A549 (cell line): ENCODE results near the gene KBTBD8. TPM values are rescaled to one million over a fixed set of nuclear protein-coding genes. Genes with fewer than 3 reads are reported as not detected.

Experiments
- ATAC-seq, 2 experiments: fragments of 200-7000 bp in 1 of 2; fragments of >200 bp in 1 of 2; cut with Nextera tagmentation in 1 of 2; cut with Tn5 transposase in 1 of 2; 3 replicates each; pipeline versions ENCODE4 v1.8.0 to v1.9.1; 2018 to 2020; ENCODE audit warnings: mild to moderate bottlenecking in 1 of 2, moderate library complexity in 1 of 2
- CTCF ChIA-PET: fragments of 300-600 bp; sonication (Branson Sonifier 250); formaldehyde crosslinking; extraction: SDS; loops from one replicate; lab custom pipeline; 2021; ENCODE audit warnings: antibody characterized with exemption, inconsistent platforms; lab: Yijun Ruan, JAX
- POLR2A ChIA-PET: fragments of 350-600 bp; formaldehyde crosslinking; extraction: SDS; loops from one replicate; lab custom pipeline; 2021; ENCODE audit warnings: antibody characterized with exemption, inconsistent platforms; lab: Yijun Ruan, JAX
- DNase-seq, 2 experiments: peaks; one replicate each; pipeline versions ENCODE4 v3.0.0 to v3.0.0-alpha.2; 2011 to 2016; ENCODE audit warnings: low read depth in 1 of 2, low spot score in 1 of 2
- FAIRE-seq: peaks from 2 replicates; lab custom pipeline; 2011; peaks lifted over from hg19 to GRCh38; lab: Jason Lieb, UNC
- H3K27ac ChIP-seq, 2 experiments: fragments of >200 bp; sonication (Bioruptor Twin); formaldehyde crosslinking; 3 replicates each; pipeline ENCODE4 v1.5.1; 2016 to 2017
- H3K4me1 ChIP-seq: fragments of >200 bp; sonication (Bioruptor Twin); formaldehyde crosslinking; 3 replicates; pipeline ENCODE4 v1.6.1; 2016
- H3K4me2 ChIP-seq: fragments of >200 bp; sonication (Bioruptor Twin); formaldehyde crosslinking; 3 replicates; pipeline ENCODE4 v1.6.1; 2016
- H3K4me3 ChIP-seq: fragments of >200 bp; sonication (Bioruptor Twin); formaldehyde crosslinking; 3 replicates; pipeline ENCODE4 v1.5.1; 2016
- H3K9me3 ChIP-seq: fragments of >200 bp; sonication (Bioruptor Twin); formaldehyde crosslinking; 3 replicates; pipeline ENCODE4 v1.6.1; 2016
- BCL3 ChIP-seq: fragments of >200 bp; sonication (Bioruptor Twin); formaldehyde crosslinking; IDR thresholded peaks from 3 replicates; pipeline ENCODE4 v1.6.1; 2016
- BHLHE40 ChIP-seq: IDR thresholded peaks from 2 replicates; pipeline ENCODE4 v1.6.1; 2012; ENCODE audit warnings: low read depth, low read length, inconsistent platforms
- CBX8 ChIP-seq: fragments of 200-600 bp; sonication (generic); IDR thresholded peaks from 2 replicates; pipeline ENCODE4 v1.6.1; 2016
- CEBPB ChIP-seq, 2 experiments: fragments of >200 bp in 1 of 2; sonication (Bioruptor Twin) in 1 of 2; formaldehyde crosslinking in 1 of 2; IDR thresholded peaks; 2 replicates each; pipeline ENCODE4 v1.6.1; 2012 to 2016
- CHD2 ChIP-seq: fragments of 150-350 bp; IDR thresholded peaks from 2 replicates; pipeline ENCODE4 v1.6.1; 2014; ENCODE audit warnings: low read length; ENCODE audit not compliant: partially characterized antibody
- EHF ChIP-seq: fragments of 250-450 bp; sonication (Bioruptor Pico); IDR thresholded peaks from 2 replicates; pipeline ENCODE4 v1.5.0; 2020; ENCODE audit warnings: mild to moderate bottlenecking
- EHMT2 ChIP-seq: fragments of 200-600 bp; sonication (generic); IDR thresholded peaks from 2 replicates; pipeline ENCODE4 v1.6.1; 2016; ENCODE audit warnings: antibody characterized with exemption, low read depth, mild to moderate bottlenecking, moderate library complexity
- FOSL2 ChIP-seq, 2 experiments: fragments of 450-650 bp in 1 of 2; fragments of >200 bp in 1 of 2; sonication (Bioruptor Twin) in 1 of 2; formaldehyde crosslinking; IDR thresholded peaks; 2 replicates each; pipeline versions ENCODE4 v1.5.0 to v1.6.1; 2016 to 2020; ENCODE audit warnings: mild to moderate bottlenecking in 1 of 2, moderate library complexity in 1 of 2
- FOXS1 ChIP-seq: fragments of 250-450 bp; sonication (Bioruptor Pico); IDR thresholded peaks from 2 replicates; pipeline ENCODE4 v1.5.0; 2020; ENCODE audit warnings: mild to moderate bottlenecking, moderate library complexity
- GATA3 ChIP-seq: IDR thresholded peaks from 2 replicates; pipeline ENCODE4 v1.6.1; 2012; ENCODE audit warnings: borderline replicate concordance
- JUN ChIP-seq, 2 experiments: fragments of >200 bp; sonication (Bioruptor Twin); formaldehyde crosslinking; IDR thresholded peaks; 2 replicates in 1 of 2; 3 replicates in 1 of 2; pipeline ENCODE4 v1.6.1; 2016 to 2017
- KDM1A ChIP-seq: fragments of 200-600 bp; sonication (generic); IDR thresholded peaks from 2 replicates; pipeline ENCODE4 v1.6.1; 2016; ENCODE audit warnings: low read depth, mild to moderate bottlenecking
- KDM5A ChIP-seq: fragments of 200-600 bp; sonication (generic); IDR thresholded peaks from 2 replicates; pipeline ENCODE4 v1.6.1; 2016; ENCODE audit warnings: antibody characterized with exemption, mild to moderate bottlenecking
- MAFK ChIP-seq: fragments of 450-650 bp; IDR thresholded peaks from 2 replicates; pipeline ENCODE4 v1.6.1; 2014; ENCODE audit not compliant: partially characterized antibody
- NFE2L2 ChIP-seq: fragments of 150-350 bp; conservative IDR thresholded peaks from 2 replicates; pipeline ENCODE4 v1.6.1; 2014; ENCODE audit warnings: low read length
- NPAS2 ChIP-seq: fragments of 250-450 bp; sonication (Bioruptor Pico); IDR thresholded peaks from 2 replicates; pipeline ENCODE4 v1.8.0; 2022; ENCODE audit warnings: mild to moderate bottlenecking, moderate library complexity, borderline replicate concordance
- RAD21 ChIP-seq, 2 experiments: fragments of >200 bp in 1 of 2; sonication (Bioruptor Twin) in 1 of 2; formaldehyde crosslinking in 1 of 2; IDR thresholded peaks in 1 of 2; conservative IDR thresholded peaks in 1 of 2; 2 replicates in 1 of 2; 3 replicates in 1 of 2; pipeline ENCODE4 v1.6.1; 2012 to 2018; ENCODE audit warnings: inconsistent platforms in 1 of 2
- RNF2 ChIP-seq: fragments of 200-600 bp; sonication (generic); IDR thresholded peaks from 2 replicates; pipeline ENCODE4 v1.6.1; 2016; ENCODE audit warnings: low read depth, mild to moderate bottlenecking, antibody characterized with exemption, moderate library complexity, borderline replicate concordance
- SREBF2 ChIP-seq: fragments of 450-650 bp; IDR thresholded peaks from 2 replicates; pipeline ENCODE4 v1.6.1; 2014; ENCODE audit warnings: mild to moderate bottlenecking, moderate library complexity
- ZFP36 ChIP-seq: fragments of 450-650 bp; IDR thresholded peaks from 2 replicates; pipeline ENCODE4 v1.6.1; 2014; ENCODE audit warnings: borderline replicate concordance; ENCODE audit not compliant: partially characterized antibody
- ZSCAN20 ChIP-seq: fragments of 250-450 bp; sonication (Bioruptor Pico); IDR thresholded peaks from 2 replicates; pipeline ENCODE4 v1.8.0; 2022; ENCODE audit warnings: mild to moderate bottlenecking, moderate library complexity
- WGBS: methylation state at CpG from one replicate; pipeline ENCODE4 v1.1.6; 2017; ENCODE audit errors: missing lambda C conversion rate; 5-methylcytosine and 5-hydroxymethylcytosine counted together
- polyA plus RNA-seq, 4 experiments: library from polyadenylated mRNA; depleted of rRNA in 3 of 4; stranded (reverse); fragments of >200 nt; fragmentation: RNase III in 1 of 4; extraction: RNeasy Plus Mini Kit Qiagen cat#74134 plus additional on column Dnase treatment in 1 of 4; gene quantifications; 2 replicates in 3 of 4; 3 replicates in 1 of 4; pipeline ENCODE4 v1.2.3, GENCODE V29; 2011 to 2017
- TF ChIP-seq, protein P1 (sequence below): fragments of >200 bp; sonication (Bioruptor Twin); formaldehyde crosslinking; IDR thresholded peaks from 3 replicates; pipeline ENCODE4 v1.5.1; 2016
- TF ChIP-seq, protein P2 (sequence below): IDR thresholded peaks from 2 replicates; pipeline ENCODE4 v1.6.1; 2012
- TF ChIP-seq, protein P3 (sequence below): fragments of 150-350 bp; IDR thresholded peaks from 2 replicates; pipeline ENCODE4 v1.6.1; 2014; ENCODE audit warnings: low read depth, mild to moderate bottlenecking, low read length
- TF ChIP-seq, protein P4 (sequence below): IDR thresholded peaks from 2 replicates; pipeline ENCODE4 v1.6.1; 2012; ENCODE audit warnings: low read depth, borderline replicate concordance

The KBTBD8 gene
- polyA plus RNA-seq, 2 of the 4 experiments (the other 2 are of a cell fraction) = 0.61 to 1.0 TPM

DNA sequence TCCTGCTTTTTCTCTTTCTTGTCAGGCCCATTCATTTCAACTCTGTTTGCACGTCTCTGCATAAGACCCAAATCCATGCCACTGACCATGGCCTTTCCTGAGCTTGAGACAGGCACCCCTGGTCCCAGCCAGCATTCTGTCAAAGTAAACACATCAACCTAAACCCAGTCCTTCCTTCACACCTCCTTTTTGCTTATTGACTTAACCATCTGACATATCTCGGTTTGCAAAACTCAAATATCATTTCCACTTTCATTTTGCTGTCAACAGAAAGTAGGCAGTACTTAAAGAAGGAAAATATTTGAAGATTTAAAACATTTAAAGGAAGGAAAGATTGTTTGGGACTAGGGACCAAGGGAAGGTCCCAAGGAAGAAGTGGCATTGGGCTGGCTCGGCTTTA lies 48.2 kb upstream of the KBTBD8 start:
- POLR2A ChIA-PET = no interaction called here
- ATAC-seq (no peak), DNase-seq (no peak), FAIRE-seq (no peak)
- Histone ChIP-seq H3K9me3 (no peaks in the 10 kb centered on the region), H3K4me2 (no peak overlapping the region), H3K4me3 (no peak overlapping the region), H3K27ac (no peak overlapping the region), H3K4me1 (no peaks in the 10 kb centered on the region)
- TF ChIP-seq EHMT2 = no peak
- no peak for TF ChIP-seq CHD2
- no peak for TF ChIP-seq RNF2
- TF ChIP-seq KDM5A = no peak
- TF ChIP-seq, protein P1, sequence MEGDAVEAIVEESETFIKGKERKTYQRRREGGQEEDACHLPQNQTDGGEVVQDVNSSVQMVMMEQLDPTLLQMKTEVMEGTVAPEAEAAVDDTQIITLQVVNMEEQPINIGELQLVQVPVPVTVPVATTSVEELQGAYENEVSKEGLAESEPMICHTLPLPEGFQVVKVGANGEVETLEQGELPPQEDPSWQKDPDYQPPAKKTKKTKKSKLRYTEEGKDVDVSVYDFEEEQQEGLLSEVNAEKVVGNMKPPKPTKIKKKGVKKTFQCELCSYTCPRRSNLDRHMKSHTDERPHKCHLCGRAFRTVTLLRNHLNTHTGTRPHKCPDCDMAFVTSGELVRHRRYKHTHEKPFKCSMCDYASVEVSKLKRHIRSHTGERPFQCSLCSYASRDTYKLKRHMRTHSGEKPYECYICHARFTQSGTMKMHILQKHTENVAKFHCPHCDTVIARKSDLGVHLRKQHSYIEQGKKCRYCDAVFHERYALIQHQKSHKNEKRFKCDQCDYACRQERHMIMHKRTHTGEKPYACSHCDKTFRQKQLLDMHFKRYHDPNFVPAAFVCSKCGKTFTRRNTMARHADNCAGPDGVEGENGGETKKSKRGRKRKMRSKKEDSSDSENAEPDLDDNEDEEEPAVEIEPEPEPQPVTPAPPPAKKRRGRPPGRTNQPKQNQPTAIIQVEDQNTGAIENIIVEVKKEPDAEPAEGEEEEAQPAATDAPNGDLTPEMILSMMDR = no peak
- no peak for TF ChIP-seq MAFK
- TF ChIP-seq CEBPB (IDR thresholded peaks at IDR 0.05) = no peak
- no peak for TF ChIP-seq NPAS2 (CRISPR knock-in tag)
- no peak for TF ChIP-seq BCL3
- no peak for TF ChIP-seq ZSCAN20 (CRISPR knock-in tag)
- no peak for TF ChIP-seq BHLHE40
- TF ChIP-seq CBX8 = no peak
- CTCF ChIA-PET = no interaction called here
- 0% methylated on average over 3 of the region's 3 CpGs for WGBS

DNA sequence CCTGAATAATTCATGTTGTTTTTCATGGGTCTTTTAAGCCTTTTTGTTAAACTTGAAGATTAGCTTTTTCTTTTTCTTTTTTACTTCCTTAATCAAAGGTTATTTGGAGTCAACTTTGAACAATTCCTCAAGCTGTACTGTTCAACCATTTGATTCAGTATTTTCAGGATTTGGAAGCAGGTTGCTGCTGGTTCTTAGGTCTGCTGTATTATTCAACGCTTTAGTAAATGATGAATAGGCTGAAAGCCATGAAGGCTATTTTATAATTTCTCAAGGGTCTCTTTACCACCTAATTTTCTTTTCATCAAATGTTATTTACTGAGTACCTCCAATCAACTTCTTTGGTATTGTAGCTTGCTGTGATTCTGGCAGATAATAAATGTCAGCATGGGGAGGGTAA lies 45.8 kb upstream of the KBTBD8 start:
- WGBS = 0% methylated on average over 1 of the region's 1 CpG
- ATAC-seq = no peak
- ChIA-PET POLR2A (no interaction called here), CTCF (no interaction called here)
- no peak for DNase-seq
- no peak for TF ChIP-seq RAD21 (conservative IDR thresholded peaks at IDR 0.05 in 1 of 2, IDR thresholded peaks at IDR 0.05 in 1 of 2)
- no peak for TF ChIP-seq BHLHE40
- no peak for TF ChIP-seq NFE2L2
- TF ChIP-seq JUN (IDR thresholded peaks at IDR 0.05) = no peak
- TF ChIP-seq ZFP36 = no peak
- TF ChIP-seq, protein P2, sequence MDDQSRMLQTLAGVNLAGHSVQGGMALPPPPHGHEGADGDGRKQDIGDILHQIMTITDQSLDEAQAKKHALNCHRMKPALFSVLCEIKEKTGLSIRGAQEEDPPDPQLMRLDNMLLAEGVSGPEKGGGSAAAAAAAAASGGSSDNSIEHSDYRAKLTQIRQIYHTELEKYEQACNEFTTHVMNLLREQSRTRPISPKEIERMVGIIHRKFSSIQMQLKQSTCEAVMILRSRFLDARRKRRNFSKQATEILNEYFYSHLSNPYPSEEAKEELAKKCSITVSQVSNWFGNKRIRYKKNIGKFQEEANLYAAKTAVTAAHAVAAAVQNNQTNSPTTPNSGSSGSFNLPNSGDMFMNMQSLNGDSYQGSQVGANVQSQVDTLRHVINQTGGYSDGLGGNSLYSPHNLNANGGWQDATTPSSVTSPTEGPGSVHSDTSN = no peak
- no peak for TF ChIP-seq FOSL2 (IDR thresholded peaks at IDR 0.05)
- no peak for TF ChIP-seq FOSL2 (CRISPR knock-in tag; IDR thresholded peaks at IDR 0.05)
- TF ChIP-seq SREBF2 = no peak
- TF ChIP-seq CEBPB (IDR thresholded peaks at IDR 0.05) = no peak
- Histone ChIP-seq H3K9me3 (no peaks in the 10 kb centered on the region), H3K27ac (no peak overlapping the region), H3K4me3 (no peak overlapping the region), H3K4me2 (no peak overlapping the region), H3K4me1 (no peaks in the 10 kb centered on the region)
- FAIRE-seq = no peak

- ChIA-PET POLR2A (no interaction called here), CTCF (interaction anchor here (0.5 to 2.4 kb wide), 2 partner anchors 18 to 213 kb away, joined by 3 to 8 read pairs; no protein-coding TSS in a partner anchor)
- DNase-seq (no peak), FAIRE-seq (no peak), ATAC-seq (no peak)
- no peaks in the 10 kb centered on the region for H3K9me3 ChIP-seq
- TF ChIP-seq ZFP36 = no peak
- no peak for TF ChIP-seq FOXS1
- no peak for TF ChIP-seq KDM5A
- no peak for TF ChIP-seq GATA3
- TF ChIP-seq, protein P3, sequence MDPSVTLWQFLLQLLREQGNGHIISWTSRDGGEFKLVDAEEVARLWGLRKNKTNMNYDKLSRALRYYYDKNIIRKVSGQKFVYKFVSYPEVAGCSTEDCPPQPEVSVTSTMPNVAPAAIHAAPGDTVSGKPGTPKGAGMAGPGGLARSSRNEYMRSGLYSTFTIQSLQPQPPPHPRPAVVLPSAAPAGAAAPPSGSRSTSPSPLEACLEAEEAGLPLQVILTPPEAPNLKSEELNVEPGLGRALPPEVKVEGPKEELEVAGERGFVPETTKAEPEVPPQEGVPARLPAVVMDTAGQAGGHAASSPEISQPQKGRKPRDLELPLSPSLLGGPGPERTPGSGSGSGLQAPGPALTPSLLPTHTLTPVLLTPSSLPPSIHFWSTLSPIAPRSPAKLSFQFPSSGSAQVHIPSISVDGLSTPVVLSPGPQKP = no peak
- no peak for TF ChIP-seq KDM1A
- TF ChIP-seq ZSCAN20 (CRISPR knock-in tag) = no peak
- TF ChIP-seq, protein P4, sequence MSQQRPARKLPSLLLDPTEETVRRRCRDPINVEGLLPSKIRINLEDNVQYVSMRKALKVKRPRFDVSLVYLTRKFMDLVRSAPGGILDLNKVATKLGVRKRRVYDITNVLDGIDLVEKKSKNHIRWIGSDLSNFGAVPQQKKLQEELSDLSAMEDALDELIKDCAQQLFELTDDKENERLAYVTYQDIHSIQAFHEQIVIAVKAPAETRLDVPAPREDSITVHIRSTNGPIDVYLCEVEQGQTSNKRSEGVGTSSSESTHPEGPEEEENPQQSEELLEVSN = no peak
- TF ChIP-seq SREBF2 = no peak
- TF ChIP-seq EHF (CRISPR knock-in tag) = no peak
- no peak for TF ChIP-seq NFE2L2
- no peak overlapping the region for H3K4me2 ChIP-seq
- H3K4me1 ChIP-seq = no peaks in the 10 kb centered on the region
- no peak overlapping the region for H3K27ac ChIP-seq
- 50% methylated on average over 4 of the region's 4 CpGs for WGBS
- H3K4me3 ChIP-seq = no peak overlapping the region
Observed at GRCh38 chr3:66953934-66954445, 44.1 kb upstream of the KBTBD8 start.
